GM21576 (cell line): ENCODE results near the gene BNIP3.
"Not testable (repeated sequence)": the region's sequence is repeated elsewhere in the genome, so short reads cannot be mapped to it uniquely, and the experiment has no call there.

ENCODE experiments used
- ATAC-seq: cut with Tn5 transposase; IDR thresholded peaks from one replicate; pipeline ENCODE4 v1.9.1; 2021; ENCODE audit warnings: mild to moderate bottlenecking, moderate library complexity; ENCODE audit not compliant: unreplicated experiment

The BNIP3 gene

GRCh38 chr10:131930586-131931330 lies 51.0 kb downstream of the BNIP3 start:
- ATAC-seq = no peak

- ATAC-seq = no peak
Observed at GRCh38 chr10:131930150-131930549, 51.6 kb downstream of the BNIP3 start.

DNA sequence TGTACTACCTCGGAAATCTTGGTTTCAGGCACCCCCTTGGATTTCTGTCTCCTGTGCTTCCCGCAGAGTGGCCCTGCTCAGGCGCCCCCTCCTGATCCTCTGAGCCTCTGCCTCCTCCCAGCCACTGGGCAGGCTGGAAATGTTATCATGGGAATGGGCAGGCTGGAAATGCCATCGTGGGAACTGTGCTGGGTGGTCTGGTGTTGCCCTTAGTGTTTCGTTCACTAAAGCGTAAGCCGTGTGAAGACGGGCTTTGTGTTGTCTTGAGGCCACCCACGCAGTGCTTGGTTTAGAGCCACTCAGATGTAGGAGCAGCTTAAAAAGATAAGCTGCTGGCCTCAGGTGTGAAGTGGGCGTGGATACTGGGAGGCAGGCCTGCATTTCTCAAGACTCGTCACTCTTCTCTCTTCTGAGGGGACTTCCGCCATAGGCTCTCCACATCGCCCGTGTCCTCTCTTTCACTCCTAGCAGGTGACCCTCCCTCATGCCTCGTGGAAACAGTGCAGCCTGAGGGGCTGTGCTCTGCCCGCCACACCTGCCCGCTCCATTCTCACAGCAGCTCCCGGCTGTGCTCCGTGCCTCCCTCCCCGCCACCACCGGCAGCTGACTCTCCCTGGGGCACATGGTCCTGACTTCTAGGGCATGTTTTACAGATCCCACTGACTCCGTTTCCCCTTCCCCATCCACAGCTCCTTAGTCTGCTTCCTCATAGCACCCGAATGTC lies 52.4 kb downstream of the BNIP3 start:
- ATAC-seq = no peak

- peak; percentile 83 for ATAC-seq
Observed at GRCh38 chr10:131928248-131929095, 53.3 kb downstream of the BNIP3 start.

DNA sequence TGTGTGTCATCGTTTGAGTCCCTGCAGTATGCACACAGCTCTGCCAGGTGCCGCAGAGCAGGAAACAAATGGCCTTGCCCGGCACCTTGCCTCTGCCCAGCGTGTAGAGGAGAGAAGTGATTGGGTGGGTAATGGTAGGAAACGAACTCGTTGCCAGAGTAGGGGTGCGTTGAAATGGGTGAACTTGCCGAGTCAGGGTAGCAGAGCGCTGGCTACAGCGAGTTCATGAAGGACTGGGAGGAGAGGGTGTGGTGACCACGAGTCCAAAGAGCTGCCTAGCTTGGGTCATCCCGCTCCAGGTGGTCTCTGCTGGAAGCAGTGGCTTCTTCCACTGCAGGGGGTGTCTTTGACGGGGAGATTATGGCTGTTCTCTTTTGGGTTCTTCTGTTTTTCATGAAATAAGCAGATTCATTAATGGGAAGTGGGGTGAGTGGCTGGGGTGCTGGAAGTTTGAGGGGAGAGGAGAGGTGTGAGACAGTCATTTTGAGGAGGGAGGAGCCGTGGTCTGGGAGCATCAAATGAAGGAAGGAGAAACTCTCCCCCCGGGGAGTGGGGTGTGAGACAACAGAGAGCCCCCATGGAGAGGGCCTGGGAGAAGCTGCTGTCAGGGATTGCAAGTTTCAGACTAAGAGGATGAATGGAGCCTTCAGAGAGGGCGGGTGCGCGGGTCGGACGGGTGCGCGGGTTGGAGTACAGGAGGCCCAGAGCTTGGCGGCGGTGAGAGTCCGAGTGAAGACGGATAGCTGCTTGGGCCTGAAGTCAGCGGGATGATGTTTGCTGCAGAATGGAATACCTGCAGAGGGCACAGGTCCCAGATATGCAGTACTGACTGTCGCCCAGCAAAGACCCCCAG lies 54.8 kb downstream of the BNIP3 start:
- no peak for ATAC-seq

GRCh38 chr10:131926253-131926652 lies 55.5 kb downstream of the BNIP3 start:
- no peak for ATAC-seq

- no peak for ATAC-seq
Observed at GRCh38 chr10:131925716-131926115, 56.0 kb downstream of the BNIP3 start.

GRCh38 chr10:131925011-131925649 lies 56.6 kb downstream of the BNIP3 start:
- ATAC-seq = no peak

- no peak for ATAC-seq
Observed at GRCh38 chr10:131923038-131923756, 58.5 kb downstream of the BNIP3 start.

DNA sequence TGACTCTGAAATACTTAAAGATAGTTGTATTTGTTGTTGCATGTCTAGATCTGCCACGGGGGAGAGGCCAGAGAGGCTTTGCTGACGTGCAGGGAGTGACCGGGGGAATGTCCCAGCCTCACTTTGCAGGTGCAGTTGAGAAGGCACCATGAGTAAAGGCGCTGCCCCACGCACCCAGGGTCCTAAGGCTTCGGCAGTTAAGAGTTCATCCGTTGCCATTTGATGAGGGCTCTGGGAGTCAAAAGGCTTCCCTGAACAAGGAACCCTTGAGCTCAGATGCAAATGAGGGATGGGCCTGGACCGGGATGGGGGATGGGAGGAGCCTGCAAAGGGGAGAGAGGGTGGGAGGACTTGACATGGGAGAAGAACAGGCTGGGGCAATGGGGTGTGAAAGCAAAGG lies 60.5 kb downstream of the BNIP3 start:
- ATAC-seq = peak; percentile 89

DNA sequence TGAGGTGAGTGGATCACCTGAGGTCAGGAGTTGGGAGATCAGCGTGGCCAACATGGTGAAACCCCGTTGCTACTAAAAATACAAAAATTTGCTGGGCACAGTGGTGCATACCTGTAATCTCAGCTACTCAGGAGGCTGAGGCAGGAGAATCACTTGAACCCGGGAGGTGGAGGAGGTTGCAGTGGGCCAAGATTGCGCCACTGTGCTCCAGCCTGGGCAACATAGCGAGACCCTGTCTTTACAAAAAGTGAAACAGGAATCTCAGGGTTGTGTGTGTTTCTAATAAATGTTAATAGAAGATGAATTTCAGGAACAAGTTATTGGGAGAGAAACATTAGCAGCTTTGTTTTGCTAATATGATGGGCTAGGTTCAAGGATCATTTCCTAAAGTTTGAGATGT lies 61.0 kb downstream of the BNIP3 start:
- ATAC-seq = peak; percentile 20

- ATAC-seq = no peak
Observed at GRCh38 chr10:131920151-131920550, 61.6 kb downstream of the BNIP3 start.

GRCh38 chr10:131919461-131919860 lies 62.3 kb downstream of the BNIP3 start:
- not testable (repeated sequence) for ATAC-seq
